CD4-positive, alpha-beta T cell (primary cell): Measurements from ENCODE around the gene XPO1. TPM values are rescaled to one million over a fixed set of nuclear protein-coding genes. Genes with fewer than 3 reads are reported as not detected.

Source experiments
- ATAC-seq: fragments of 200-7000 bp; cut with Tn5 transposase; one replicate; pipeline ENCODE4 v1.10.0; 2022; ENCODE audit warnings: mild to moderate bottlenecking; ENCODE audit not compliant: poor library complexity
- CTCF ChIA-PET: fragments of 350-600 bp; sonication (Branson Sonifier 250); formaldehyde crosslinking; loops from one replicate; lab custom pipeline; 2021; ENCODE audit warnings: antibody characterized with exemption, inconsistent platforms; lab: Charles Lee
- POLR2A ChIA-PET: fragments of 350-600 bp; sonication (Branson Sonifier 250); formaldehyde crosslinking; loops from one replicate; lab custom pipeline; 2021; ENCODE audit warnings: antibody characterized with exemption, inconsistent platforms; lab: Charles Lee
- DNase-seq, 14 experiments: peaks; one replicate each; pipeline ENCODE4 v3.0.0-alpha.2; 2013 to 2020; ENCODE audit warnings: mixed read lengths in 2 of 14
- H3K27ac ChIP-seq, 2 donors: one replicate each; pipeline versions ENCODE4 v1.5.1 to v1.7.0; 2013; ENCODE audit warnings: low read length in 2 of 2, low read depth in 1 of 2, mild to moderate bottlenecking in 1 of 2
- H3K27me3 ChIP-seq, 2 experiments: 1 replicate in 1 of 2; 2 replicates in 1 of 2; pipeline versions ENCODE4 v1.6.1 to v1.7.0; 2013; ENCODE audit warnings: low read length in 2 of 2, control low read depth in 1 of 2, mild to moderate bottlenecking in 1 of 2, moderate library complexity in 1 of 2; ENCODE audit not compliant: insufficient read depth in 2 of 2, control insufficient read depth in 1 of 2
- H3K36me3 ChIP-seq: one replicate; pipeline ENCODE4 v1.6.1; 2013; ENCODE audit warnings: low read length, control low read depth; ENCODE audit not compliant: insufficient read depth
- H3K4me1 ChIP-seq: one replicate; pipeline ENCODE4 v1.6.1; 2013; ENCODE audit warnings: low read length, control low read depth; ENCODE audit not compliant: insufficient read depth
- H3K4me3 ChIP-seq: one replicate; pipeline ENCODE4 v1.5.1; 2013; ENCODE audit warnings: mild to moderate bottlenecking, low read length, moderate library complexity
- H3K9me3 ChIP-seq, 2 experiments: 1 replicate in 1 of 2; 2 replicates in 1 of 2; pipeline versions ENCODE4 v1.6.1 to v1.7.0; 2013; ENCODE audit warnings: low read length in 2 of 2, mild to moderate bottlenecking in 2 of 2, control low read depth in 1 of 2, moderate library complexity in 1 of 2; ENCODE audit not compliant: control insufficient read depth in 1 of 2, insufficient read depth in 1 of 2
- H3K27ac Mint-ChIP-seq: one replicate; pipeline ENCODE4 v1.8.0; 2020; ENCODE audit warnings: mixed read lengths
- H3K27me3 Mint-ChIP-seq: one replicate; pipeline ENCODE4 v1.8.0; 2021; ENCODE audit warnings: mixed read lengths
- H3K36me3 Mint-ChIP-seq: one replicate; pipeline ENCODE4 v1.8.0; 2021; ENCODE audit warnings: low read depth, mixed read lengths
- H3K4me1 Mint-ChIP-seq: one replicate; pipeline ENCODE4 v1.8.0; 2021; ENCODE audit warnings: low read depth, mixed read lengths
- H3K4me3 Mint-ChIP-seq: one replicate; pipeline ENCODE4 v1.8.0; 2020; ENCODE audit warnings: mild to moderate bottlenecking, mixed read lengths
- H3K9me3 Mint-ChIP-seq: one replicate; pipeline ENCODE4 v1.8.0; 2020; ENCODE audit warnings: mixed read lengths
- CTCF ChIP-seq: fragments of 200-600 bp; IDR thresholded peaks from one replicate; pipeline ENCODE4 v1.8.0; 2022; ENCODE audit warnings: antibody characterized with exemption, mild to moderate bottlenecking
- intact Hi-C, 2 experiments: fragments of 100-400 bp; cut with DNase I in 1 of 2; cut with micrococcal nuclease in 1 of 2; formaldehyde crosslinking; loops; one replicate each; pipeline versions ENCODE4 v1.15.1 to v1.9.0; 2023 to 2025; cut with DNase I, micrococcal nuclease
- total RNA-seq, 174 experiments: library from RNA in 2 of 174; stranded (reverse) in 2 of 174; gene quantifications; one replicate each; pipeline ENCODE4 v1.2.3 and lab custom pipeline; 2021 to 2026

Gene XPO1
- total RNA-seq, 2 experiments from 2014 or later = 111 to 118 TPM

GRCh38 chr2:61431345-61431744, 106.8 kb downstream of the XPO1 start:
- Histone ChIP-seq H3K27ac (no peak overlapping the region), H3K27me3 (no peaks in the 10 kb centered on the region), H3K4me3 (no peak overlapping the region), H3K36me3 (no peaks in the 10 kb centered on the region), H3K9me3 (peaks cover 0 to 7% of the 10 kb centered on the region in 2 experiments), H3K4me1 (peaks cover 45% of the 10 kb centered on the region)
- peak overlapping the region; percentile 15 for H3K27ac Mint-ChIP-seq
- no peak overlapping the region for H3K4me3 Mint-ChIP-seq
- no peaks in the 10 kb centered on the region for H3K27me3 Mint-ChIP-seq
- no peak for ATAC-seq
- peaks cover 63% of the 10 kb centered on the region for H3K4me1 Mint-ChIP-seq
- TF ChIP-seq CTCF = no peak
- ChIA-PET POLR2A (interaction anchor here (0.9 kb wide), 1 partner anchor 39 kb away, joined by 5 read pairs; no protein-coding TSS in a partner anchor), CTCF (interaction anchor here (1.1 kb wide), 1 partner anchor 14 kb away, joined by 5 read pairs; no protein-coding TSS in a partner anchor)
- peaks cover 9% of the 10 kb centered on the region for H3K36me3 Mint-ChIP-seq
- no peak for DNase-seq
- peaks cover 2% of the 10 kb centered on the region for H3K9me3 Mint-ChIP-seq
- intact Hi-C loops = no loop called here

Other genes with a start within 250 kb of the XPO1 start
- gene USP34, start 67.3 kb downstream of the XPO1 start, total RNA-seq = 100 to 1,000 TPM; 137 to 138 TPM